OCI-LY1 (cell line): Measurements from ENCODE around the gene CBX8.

Experiments used
- H2AFZ ChIP-seq: fragments of 200-600 bp; sonication (generic), shearing (Covaris generic); 2 replicates; pipeline ENCODE4 v1.6.0; 2014; ENCODE audit warnings: antibody characterized with exemption, mild to moderate bottlenecking, low read length
- H3F3A ChIP-seq: fragments of 200-600 bp; sonication (generic), shearing (Covaris generic); 2 replicates; pipeline ENCODE4 v1.6.0; 2014; ENCODE audit warnings: mild to moderate bottlenecking, antibody characterized with exemption, low read length, moderate library complexity; ENCODE audit not compliant: insufficient read depth
- H3K27ac ChIP-seq: fragments of 200-600 bp; sonication (generic); 2 replicates; pipeline ENCODE4 v1.5.1; 2014; ENCODE audit warnings: low read length, mixed run types, mild to moderate bottlenecking, low read depth; ENCODE audit not compliant: poor library complexity, severe bottlenecking
- H3K27me3 ChIP-seq: fragments of 200-600 bp; sonication (generic); 2 replicates; pipeline ENCODE4 v1.6.0; 2014; ENCODE audit warnings: antibody characterized with exemption, mild to moderate bottlenecking, low read length, moderate library complexity; ENCODE audit not compliant: insufficient read depth
- H3K36me3 ChIP-seq: fragments of 200-600 bp; sonication (generic); 2 replicates; pipeline ENCODE4 v1.6.1; 2014; ENCODE audit warnings: mild to moderate bottlenecking, antibody characterized with exemption, low read length, moderate library complexity, mixed read lengths; ENCODE audit not compliant: insufficient read depth
- H3K4me1 ChIP-seq: fragments of 200-600 bp; sonication (generic); 2 replicates; pipeline ENCODE4 v1.5.1; 2014; ENCODE audit warnings: mild to moderate bottlenecking, low read length, moderate library complexity; ENCODE audit not compliant: insufficient read depth, severe bottlenecking
- H3K4me2 ChIP-seq: fragments of 200-600 bp; sonication (generic), shearing (Covaris generic); 2 replicates; pipeline ENCODE4 v1.6.1; 2014; ENCODE audit warnings: low read length
- H3K4me3 ChIP-seq: fragments of 200-600 bp; sonication (generic); 2 replicates; pipeline ENCODE4 v1.5.1; 2014; ENCODE audit warnings: low read length, low read depth, mild to moderate bottlenecking, mixed read lengths; ENCODE audit not compliant: poor library complexity, severe bottlenecking
- H3K79me2 ChIP-seq: fragments of 200-600 bp; shearing (Covaris generic); 2 replicates; pipeline ENCODE4 v1.6.1; 2016; ENCODE audit warnings: mixed run types, low read length, mixed read lengths; ENCODE audit not compliant: insufficient read depth
- H3K9ac ChIP-seq: fragments of 200-600 bp; sonication (generic), shearing (Covaris generic); 2 replicates; pipeline ENCODE4 v1.6.1; 2014; ENCODE audit warnings: mild to moderate bottlenecking, low read length, mixed read lengths
- H3K9me2 ChIP-seq: fragments of 200-600 bp; sonication (generic), shearing (Covaris generic); 2 replicates; pipeline ENCODE4 v1.6.1; 2014; ENCODE audit warnings: low read depth, mild to moderate bottlenecking, low read length, mixed read lengths
- H3K9me3 ChIP-seq: fragments of 200-600 bp; shearing (Covaris generic); 2 replicates; pipeline ENCODE4 v1.6.1; 2014; ENCODE audit warnings: low read length, mixed read lengths
- H4K20me1 ChIP-seq: fragments of 200-600 bp; sonication (generic), shearing (Covaris generic); 2 replicates; pipeline ENCODE4 v1.6.0; 2016; ENCODE audit warnings: mild to moderate bottlenecking, low read length; ENCODE audit not compliant: insufficient read depth
- CTCF ChIP-seq: fragments of 200-600 bp; sonication (generic), shearing (Covaris generic); IDR thresholded peaks from 2 replicates; pipeline ENCODE4 v1.5.1; 2017; ENCODE audit warnings: mild to moderate bottlenecking, antibody characterized with exemption, low read length, moderate library complexity, mixed read lengths
- EZH2 ChIP-seq: fragments of 200-600 bp; sonication (generic), shearing (Covaris generic); IDR thresholded peaks from 2 replicates; pipeline ENCODE4 v1.8.0; 2017; ENCODE audit warnings: borderline replicate concordance, mixed run types, mild to moderate bottlenecking, antibody characterized with exemption, low read length, moderate library complexity, mixed read lengths

Gene CBX8

GRCh38 chr17:79833744-79834564 lies 37.1 kb upstream of the CBX8 start:
- Histone ChIP-seq H3K36me3 (peaks cover 41% of the 10 kb centered on the region), H3K27ac (no peak overlapping the region), H2AFZ (no peak overlapping the region)

GRCh38 chr17:79833110-79833450 lies 36.2 kb upstream of the CBX8 start:
- Histone ChIP-seq H3K27ac (no peak overlapping the region), H4K20me1 (no peaks in the 10 kb centered on the region), H3K36me3 (peaks cover 41% of the 10 kb centered on the region), H3K27me3 (no peaks in the 10 kb centered on the region), H3K4me2 (no peak overlapping the region), H3K9me2 (no peaks in the 10 kb centered on the region), H3K4me3 (no peak overlapping the region), H3K9me3 (no peaks in the 10 kb centered on the region), H3K4me1 (peaks cover 22% of the 10 kb centered on the region), H3K9ac (no peak overlapping the region), H3K79me2 (no peaks in the 10 kb centered on the region; the same call in 1 of the 2 replicates), H3F3A (no peaks in the 10 kb centered on the region), H2AFZ (no peak overlapping the region)
- TF ChIP-seq EZH2, result no peak
- no peak for TF ChIP-seq CTCF

More at GRCh38 chr17:79833744-79834564, 37.1 kb upstream of the CBX8 start:
- no peak overlapping the region for H3K4me3 ChIP-seq
- H3K4me2 ChIP-seq, result no peak overlapping the region
- no peaks in the 10 kb centered on the region for H3K27me3 ChIP-seq
- TF ChIP-seq CTCF (no peak), EZH2 (no peak)
- no peaks in the 10 kb centered on the region for H4K20me1 ChIP-seq
- no peaks in the 10 kb centered on the region; the same call in 1 of the 2 replicates for H3K79me2 ChIP-seq
- no peaks in the 10 kb centered on the region for H3F3A ChIP-seq
- H3K9me3 ChIP-seq, result no peaks in the 10 kb centered on the region
- no peak overlapping the region for H3K9ac ChIP-seq
- H3K9me2 ChIP-seq, result no peaks in the 10 kb centered on the region
- H3K4me1 ChIP-seq, result peaks cover 22% of the 10 kb centered on the region

GRCh38 chr17:79832218-79833109 lies 35.6 kb upstream of the CBX8 start:
- peaks cover 19% of the 10 kb centered on the region for H3K4me1 ChIP-seq

More at GRCh38 chr17:79832218-79833109, 35.6 kb upstream of the CBX8 start:
- H3K79me2 ChIP-seq, result no peaks in the 10 kb centered on the region
- TF ChIP-seq EZH2, result no peak
- TF ChIP-seq CTCF, result no peak
- no peak overlapping the region for H3K4me3 ChIP-seq
- no peak overlapping the region for H2AFZ ChIP-seq
- no peaks in the 10 kb centered on the region for H3K9me2 ChIP-seq
- H3K27me3 ChIP-seq, result no peaks in the 10 kb centered on the region
- peaks cover 41% of the 10 kb centered on the region for H3K36me3 ChIP-seq
- no peaks in the 10 kb centered on the region for H4K20me1 ChIP-seq
- no peak overlapping the region for H3K27ac ChIP-seq
- H3K9me3 ChIP-seq, result no peaks in the 10 kb centered on the region
- no peaks in the 10 kb centered on the region for H3F3A ChIP-seq
- H3K4me2 ChIP-seq, result no peak overlapping the region
- H3K9ac ChIP-seq, result no peak overlapping the region
